AG04449 (cell line): ENCODE measurements around the gene ELOVL5.

Experiments used
- CTCF ChIA-PET: fragments of 350-600 bp; formaldehyde crosslinking; extraction: SDS; loops from one replicate; lab custom pipeline; 2021; ENCODE audit warnings: antibody characterized with exemption; lab: Yijun Ruan, JAX
- POLR2A ChIA-PET: fragments of 400-600, 350-600 bp; formaldehyde crosslinking; extraction: SDS; loops from one replicate; lab custom pipeline; 2020; ENCODE audit warnings: antibody characterized with exemption, inconsistent platforms; lab: Yijun Ruan, JAX
- DNase-seq: peaks from one replicate; pipeline ENCODE4 v3.0.0-alpha.2; 2010; ENCODE audit warnings: low read depth, low spot score
- H3K4me3 ChIP-seq: 2 replicates; pipeline ENCODE4 v1.5.1; 2011; ENCODE audit warnings: low read depth, mild to moderate bottlenecking, control low read depth, low read length
- CTCF ChIP-seq: IDR thresholded peaks from one replicate; pipeline ENCODE4 v1.5.1; 2011; ENCODE audit warnings: mild to moderate bottlenecking, moderate library complexity, low read length, control low read depth, inconsistent platforms; ENCODE audit not compliant: insufficient read depth; ENCODE audit errors: missing control alignments

The ELOVL5 gene

GRCh38 chr6:53269827-53270226 is 78.9 kb downstream of the ELOVL5 start:
- CTCF ChIA-PET = no interaction called here
- no peak for TF ChIP-seq CTCF
- POLR2A ChIA-PET = no interaction called here
- DNase-seq = no peak
- no peak overlapping the region for H3K4me3 ChIP-seq

- no peak for DNase-seq
- no peak for TF ChIP-seq CTCF
- ChIA-PET POLR2A (no interaction called here), CTCF (no interaction called here)
- H3K4me3 ChIP-seq = no peak overlapping the region
These were observed 79.7 kb downstream of the ELOVL5 start for GRCh38 chr6:53268858-53269608.

GRCh38 chr6:53266553-53267090 is 82.1 kb downstream of the ELOVL5 start:
- no peak for TF ChIP-seq CTCF
- ChIA-PET POLR2A (no interaction called here), CTCF (no interaction called here)
- no peak for DNase-seq
- no peak overlapping the region for H3K4me3 ChIP-seq

GRCh38 chr6:53264915-53265607 is 83.7 kb downstream of the ELOVL5 start:
- POLR2A ChIA-PET = no interaction called here
- H3K4me3 ChIP-seq = no peak overlapping the region
- CTCF ChIA-PET = no interaction called here
- DNase-seq = no peak
- no peak for TF ChIP-seq CTCF

GRCh38 chr6:53264337-53264736 is 84.4 kb downstream of the ELOVL5 start:
- CTCF ChIA-PET = no interaction called here
- no peak for TF ChIP-seq CTCF
- POLR2A ChIA-PET = no interaction called here
- no peak overlapping the region for H3K4me3 ChIP-seq
- DNase-seq = no peak

GRCh38 chr6:53263917-53264316 is 84.8 kb downstream of the ELOVL5 start:
- H3K4me3 ChIP-seq = no peak overlapping the region
- ChIA-PET CTCF (no interaction called here), POLR2A (interaction anchor here (1.0 kb wide), 1 partner anchor 96 kb away, joined by 4 read pairs; no protein-coding TSS in a partner anchor)
- TF ChIP-seq CTCF = no peak
- peak; percentile 65 for DNase-seq
